ENCODE results near the gene HK2.

DNA sequence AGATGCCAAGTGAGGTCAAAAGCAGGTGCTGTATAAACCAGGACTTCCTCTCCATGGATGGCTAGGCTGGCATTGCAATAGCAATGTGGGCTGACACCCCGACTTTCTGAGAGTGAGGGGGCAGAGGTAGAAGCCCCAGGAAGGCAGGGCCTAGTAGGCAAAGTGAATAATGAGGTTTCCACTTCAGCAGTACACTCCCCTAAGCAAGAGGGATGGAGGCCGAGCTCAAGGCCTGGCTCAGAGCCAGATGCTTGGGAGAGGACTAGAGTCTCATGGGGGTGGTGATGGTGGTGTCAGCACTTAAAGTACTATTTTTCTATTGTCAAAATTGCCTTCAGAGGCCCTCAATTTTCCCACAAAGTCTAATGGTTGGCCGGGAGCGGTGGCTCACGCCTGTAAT is 41.6 kb upstream of the HK2 start:
- no peak for TF ChIP-seq CTCF (conservative IDR thresholded peaks at IDR 0.05; ENCODE audit: low read depth, low read length)
- no peak for TF ChIP-seq EZH2 (IDR thresholded peaks at IDR 0.05; ENCODE audit: low read length, unreplicated experiment)
